KMS-11 (cell line): ENCODE data around the gene PLA2R1.

Experiments
- H2AFZ ChIP-seq: fragments of 200-600 bp; sonication (generic); 2 replicates; pipeline ENCODE4 v1.6.1; 2016; ENCODE audit warnings: antibody characterized with exemption, mixed run types, low read depth
- H3K27ac ChIP-seq: fragments of 200-600 bp; sonication (generic); 2 replicates; pipeline ENCODE4 v1.6.1; 2016; ENCODE audit warnings: mild to moderate bottlenecking, mixed run types
- H3K27me3 ChIP-seq: fragments of 200-600 bp; sonication (generic); 2 replicates; pipeline ENCODE4 v1.6.1; 2017; ENCODE audit warnings: mild to moderate bottlenecking, low read depth, mixed run types, moderate library complexity; ENCODE audit not compliant: insufficient read depth
- H3K36me3 ChIP-seq: fragments of 200-600 bp; sonication (generic); 2 replicates; pipeline ENCODE4 v1.6.1; 2017; ENCODE audit warnings: mild to moderate bottlenecking, mixed run types; ENCODE audit not compliant: insufficient read depth
- H3K4me1 ChIP-seq: fragments of 200-600 bp; sonication (generic); 2 replicates; pipeline ENCODE4 v1.6.1; 2016; ENCODE audit warnings: mild to moderate bottlenecking, low read depth, mixed run types; ENCODE audit not compliant: poor library complexity, severe bottlenecking
- H3K4me2 ChIP-seq: fragments of 200-600 bp; sonication (generic); 2 replicates; pipeline ENCODE4 v1.7.0; 2016; ENCODE audit warnings: mild to moderate bottlenecking, mixed run types
- H3K4me3 ChIP-seq: fragments of 200-600 bp; sonication (generic); IDR thresholded peaks from 2 replicates; pipeline ENCODE4 v1.6.1; 2017; ENCODE audit warnings: low read depth, low read length, mixed read lengths; ENCODE audit not compliant: insufficient read depth
- H3K79me2 ChIP-seq: fragments of 200-600 bp; sonication (generic); 2 replicates; pipeline ENCODE4 v1.6.1; 2016; ENCODE audit warnings: low read depth, mixed run types; ENCODE audit not compliant: insufficient read depth
- H3K9ac ChIP-seq: fragments of 200-600 bp; sonication (generic); 2 replicates; pipeline ENCODE4 v1.6.1; 2016; ENCODE audit warnings: mild to moderate bottlenecking, mixed run types
- H4K20me1 ChIP-seq: fragments of 200-600 bp; sonication (generic); 2 replicates; pipeline ENCODE4 v1.6.1; 2016; ENCODE audit warnings: mild to moderate bottlenecking, mixed run types; ENCODE audit not compliant: insufficient read depth
- TF ChIP-seq, protein P1 (sequence below): fragments of 200-600 bp; sonication (generic); conservative IDR thresholded peaks from 2 replicates; pipeline ENCODE4 v1.6.1; 2017; ENCODE audit warnings: low read depth, mild to moderate bottlenecking, antibody characterized with exemption, low read length, moderate library complexity, mixed read lengths

PLA2R1 gene

DNA sequence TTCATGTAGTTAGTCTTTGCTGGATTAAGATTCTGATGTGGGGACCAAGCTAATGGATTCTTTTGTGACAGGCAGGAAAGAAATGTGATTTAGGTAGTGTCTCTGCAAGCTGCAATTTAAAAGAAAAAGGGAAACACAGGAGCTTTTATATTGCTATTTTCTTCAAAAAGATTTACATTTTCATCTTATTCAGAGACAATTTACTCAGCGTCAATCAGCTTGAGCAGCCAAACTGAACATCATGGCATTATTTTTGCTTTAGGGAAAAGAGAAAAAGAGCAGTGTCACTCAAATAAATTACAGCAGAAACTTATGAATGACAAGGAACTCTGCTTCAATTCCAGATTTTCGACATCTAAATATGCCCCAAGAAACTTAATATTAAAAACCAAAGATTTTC, 67.4 kb downstream of the PLA2R1 start:
- H3K4me2 ChIP-seq: no peak overlapping the region
- no peaks in the 10 kb centered on the region for H3K36me3 ChIP-seq
- H3K9ac ChIP-seq: no peak overlapping the region
- H3K4me1 ChIP-seq: no peaks in the 10 kb centered on the region
- H3K27ac ChIP-seq: no peak overlapping the region
- no peak overlapping the region for H2AFZ ChIP-seq
- no peak overlapping the region for H3K4me3 ChIP-seq
- H3K27me3 ChIP-seq: no peaks in the 10 kb centered on the region
- TF ChIP-seq, protein P1, sequence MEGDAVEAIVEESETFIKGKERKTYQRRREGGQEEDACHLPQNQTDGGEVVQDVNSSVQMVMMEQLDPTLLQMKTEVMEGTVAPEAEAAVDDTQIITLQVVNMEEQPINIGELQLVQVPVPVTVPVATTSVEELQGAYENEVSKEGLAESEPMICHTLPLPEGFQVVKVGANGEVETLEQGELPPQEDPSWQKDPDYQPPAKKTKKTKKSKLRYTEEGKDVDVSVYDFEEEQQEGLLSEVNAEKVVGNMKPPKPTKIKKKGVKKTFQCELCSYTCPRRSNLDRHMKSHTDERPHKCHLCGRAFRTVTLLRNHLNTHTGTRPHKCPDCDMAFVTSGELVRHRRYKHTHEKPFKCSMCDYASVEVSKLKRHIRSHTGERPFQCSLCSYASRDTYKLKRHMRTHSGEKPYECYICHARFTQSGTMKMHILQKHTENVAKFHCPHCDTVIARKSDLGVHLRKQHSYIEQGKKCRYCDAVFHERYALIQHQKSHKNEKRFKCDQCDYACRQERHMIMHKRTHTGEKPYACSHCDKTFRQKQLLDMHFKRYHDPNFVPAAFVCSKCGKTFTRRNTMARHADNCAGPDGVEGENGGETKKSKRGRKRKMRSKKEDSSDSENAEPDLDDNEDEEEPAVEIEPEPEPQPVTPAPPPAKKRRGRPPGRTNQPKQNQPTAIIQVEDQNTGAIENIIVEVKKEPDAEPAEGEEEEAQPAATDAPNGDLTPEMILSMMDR: no peak
- no peaks in the 10 kb centered on the region for H4K20me1 ChIP-seq
- no peaks in the 10 kb centered on the region for H3K79me2 ChIP-seq

DNA sequence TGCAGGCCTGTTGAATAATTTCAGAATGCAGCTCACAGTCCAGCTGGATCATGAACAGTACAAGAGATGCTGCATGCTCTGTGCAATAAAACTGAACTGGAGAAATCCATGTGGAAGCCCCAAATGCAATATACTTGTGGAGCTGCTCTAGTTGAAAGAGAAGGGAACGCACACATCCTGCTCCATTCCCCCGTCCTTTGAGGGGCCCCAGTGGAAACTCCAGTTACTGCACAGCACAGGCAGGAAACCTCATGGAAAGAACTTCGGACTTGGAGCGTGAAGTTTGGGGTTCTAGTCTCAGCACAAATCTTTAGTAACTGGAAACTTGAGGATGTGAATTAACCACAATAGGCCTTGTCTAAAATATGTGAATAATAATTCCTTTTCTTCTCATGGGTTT, 73.2 kb downstream of the PLA2R1 start:
- H3K4me2 ChIP-seq: no peak overlapping the region
- H3K4me3 ChIP-seq: no peak overlapping the region
- no peak overlapping the region for H3K27ac ChIP-seq
- no peak overlapping the region for H3K9ac ChIP-seq
- TF ChIP-seq, protein P1: no peak
- no peaks in the 10 kb centered on the region for H3K27me3 ChIP-seq
- H3K79me2 ChIP-seq: no peaks in the 10 kb centered on the region
- no peaks in the 10 kb centered on the region for H3K4me1 ChIP-seq
- H4K20me1 ChIP-seq: no peaks in the 10 kb centered on the region
- no peak overlapping the region for H2AFZ ChIP-seq
- no peaks in the 10 kb centered on the region for H3K36me3 ChIP-seq

DNA sequence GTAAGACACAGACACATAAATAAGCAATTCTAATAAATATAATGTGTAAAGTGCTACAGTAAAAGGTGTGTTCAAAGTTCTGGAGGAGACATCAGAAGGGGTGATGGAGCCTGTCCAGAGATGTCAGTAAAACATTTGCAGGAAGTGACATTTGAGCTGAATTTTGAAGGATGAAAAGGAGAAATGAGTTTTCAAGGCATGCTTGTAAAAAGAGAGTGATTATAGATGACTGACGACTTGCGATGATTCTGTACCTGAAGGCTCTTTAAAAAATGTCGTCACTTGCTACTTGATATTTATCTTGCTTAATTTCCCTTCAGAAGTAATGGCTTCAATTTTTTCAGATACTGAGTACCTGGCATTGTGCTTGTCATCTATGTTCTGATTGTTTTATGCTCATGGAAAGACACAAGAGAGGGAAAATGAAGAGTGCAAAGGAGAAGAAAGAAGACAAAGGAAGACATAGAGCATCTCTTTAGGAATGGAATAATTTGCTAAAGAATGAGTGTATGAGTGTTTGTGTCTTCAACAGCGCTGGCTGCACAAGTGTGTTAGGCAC, 73.9 kb downstream of the PLA2R1 start:
- H3K4me3 ChIP-seq: no peak overlapping the region

DNA sequence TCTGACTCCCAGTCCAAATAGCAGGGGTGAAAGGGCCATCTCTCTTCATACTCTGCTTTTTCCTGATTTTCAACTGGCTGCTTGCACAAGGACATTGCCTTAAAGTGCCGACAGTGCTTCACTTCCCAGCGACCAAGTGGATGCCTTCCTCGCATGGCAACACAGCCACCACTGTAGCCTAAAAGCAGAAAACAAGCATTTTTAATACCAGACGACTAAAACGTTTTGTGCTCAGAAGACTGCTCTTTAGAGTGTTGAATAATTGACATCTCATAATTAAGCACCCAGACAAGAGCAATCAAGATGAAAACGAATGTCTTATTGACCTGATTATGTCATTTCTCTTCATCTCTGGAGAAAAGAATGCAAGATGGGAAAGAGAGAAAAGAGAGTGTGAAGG, 75.2 kb downstream of the PLA2R1 start:
- H3K79me2 ChIP-seq: no peaks in the 10 kb centered on the region
- no peak overlapping the region for H3K9ac ChIP-seq
- H3K4me1 ChIP-seq: no peaks in the 10 kb centered on the region
- H2AFZ ChIP-seq: no peak overlapping the region
- TF ChIP-seq, protein P1: no peak
- no peaks in the 10 kb centered on the region for H3K27me3 ChIP-seq
- no peaks in the 10 kb centered on the region for H3K36me3 ChIP-seq
- H3K27ac ChIP-seq: no peak overlapping the region
- no peaks in the 10 kb centered on the region for H4K20me1 ChIP-seq
- no peak overlapping the region for H3K4me2 ChIP-seq
- H3K4me3 ChIP-seq: no peak overlapping the region

More for the DNA sequence above, 73.9 kb downstream of the PLA2R1 start:
- Histone ChIP-seq H3K36me3 (no peaks in the 10 kb centered on the region), H2AFZ (no peak overlapping the region), H3K4me1 (no peaks in the 10 kb centered on the region), H3K9ac (no peak overlapping the region), H4K20me1 (no peaks in the 10 kb centered on the region), H3K27me3 (no peaks in the 10 kb centered on the region), H3K27ac (no peak overlapping the region), H3K79me2 (no peaks in the 10 kb centered on the region), H3K4me2 (no peak overlapping the region)
- TF ChIP-seq, protein P1: no peak

DNA sequence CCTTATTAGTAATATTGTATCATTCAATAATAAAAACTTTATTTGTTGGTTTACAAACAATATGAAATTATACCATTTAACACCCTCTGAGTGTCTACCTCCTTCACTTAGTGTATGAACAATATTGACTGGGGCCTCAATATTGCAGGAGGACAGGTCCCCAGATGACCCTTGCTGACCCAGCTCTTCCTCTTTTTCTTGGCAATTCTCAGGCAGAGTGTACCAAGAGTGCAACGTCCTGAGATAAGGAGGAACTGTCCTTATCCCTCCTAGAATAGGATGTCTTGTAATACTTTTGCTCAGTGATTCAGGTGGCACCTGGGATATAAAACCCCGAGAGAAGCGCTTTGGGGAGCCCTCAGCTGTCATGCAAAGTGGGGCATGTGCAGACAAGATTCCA, 76.8 kb downstream of the PLA2R1 start:
- Histone ChIP-seq H3K4me2 (no peak overlapping the region), H3K4me1 (no peaks in the 10 kb centered on the region), H3K36me3 (no peaks in the 10 kb centered on the region), H3K27me3 (no peaks in the 10 kb centered on the region), H3K27ac (no peak overlapping the region), H4K20me1 (no peaks in the 10 kb centered on the region), H3K9ac (no peak overlapping the region), H2AFZ (no peak overlapping the region), H3K4me3 (no peak overlapping the region), H3K79me2 (no peaks in the 10 kb centered on the region)
- TF ChIP-seq, protein P1: no peak
